Activated T-helper 9 cell treated with anti-CD3 and anti-CD28 coated beads, Interleukin-2, amount 50 U/mL, for 16 hours (primary cell): Measurements from ENCODE around the gene FBLN2.
"Not testable (repeated sequence)": the region's sequence is repeated elsewhere in the genome, so short reads cannot be mapped to it uniquely, and the experiment has no call there.

ENCODE experiments used
- DNase-seq: peaks from one replicate; pipeline ENCODE4 v3.0.0-alpha.2; 2020; ENCODE audit warnings: low read depth

Gene FBLN2

GRCh38 chr3:13549623-13550422, 898 bp downstream of the FBLN2 start:
- no peak for DNase-seq

GRCh38 chr3:13550423-13550690, 1.4 kb downstream of the FBLN2 start:
- no peak for DNase-seq

- no peak for DNase-seq
Observed at GRCh38 chr3:13550791-13551360, 2.0 kb downstream of the FBLN2 start.

- DNase-seq, result no peak
Observed at GRCh38 chr3:13552857-13553652, 4.1 kb downstream of the FBLN2 start.

GRCh38 chr3:13553686-13554085, 4.8 kb downstream of the FBLN2 start:
- no peak for DNase-seq

- no peak for DNase-seq
Observed at GRCh38 chr3:13555753-13556152, 6.8 kb downstream of the FBLN2 start.

- DNase-seq, result no peak
Observed at GRCh38 chr3:13556207-13556606, 7.3 kb downstream of the FBLN2 start.

- no peak for DNase-seq
Observed at GRCh38 chr3:13556917-13557316, 8.0 kb downstream of the FBLN2 start.

- DNase-seq, result no peak
Observed at GRCh38 chr3:13557417-13557816, 8.5 kb downstream of the FBLN2 start.

- no peak for DNase-seq
Observed at GRCh38 chr3:13557926-13558325, 9.0 kb downstream of the FBLN2 start.

- no peak for DNase-seq
Observed at GRCh38 chr3:13558651-13559050, 9.7 kb downstream of the FBLN2 start.

- DNase-seq, result no peak
Observed at GRCh38 chr3:13559764-13560525, 11.0 kb downstream of the FBLN2 start.

- DNase-seq, result no peak
Observed at GRCh38 chr3:13561376-13561775, 12.5 kb downstream of the FBLN2 start.

GRCh38 chr3:13561967-13562366, 13.0 kb downstream of the FBLN2 start:
- no peak for DNase-seq

- DNase-seq, result not testable (repeated sequence)
Observed at GRCh38 chr3:13562421-13562820, 13.5 kb downstream of the FBLN2 start.

GRCh38 chr3:13563321-13563720, 14.4 kb downstream of the FBLN2 start:
- DNase-seq, result no peak

- no peak for DNase-seq
Observed at GRCh38 chr3:13563911-13564310, 15.0 kb downstream of the FBLN2 start.

GRCh38 chr3:13564751-13565560, 16.0 kb downstream of the FBLN2 start:
- no peak for DNase-seq

GRCh38 chr3:13565581-13566452, 16.9 kb downstream of the FBLN2 start:
- DNase-seq, result no peak

- DNase-seq, result no peak
Observed at GRCh38 chr3:13566453-13566748, 17.5 kb downstream of the FBLN2 start.

GRCh38 chr3:13566769-13567310, 17.9 kb downstream of the FBLN2 start:
- no peak for DNase-seq
